MM.1S (cell line): ENCODE measurements around the gene TIFAB.

Experiments
- EZH2 ChIP-seq: fragments of 300-600 bp; sonication (generic); optimal IDR thresholded peaks from 2 replicates; pipeline ENCODE3; 2017; ENCODE audit warnings: low read depth, mild to moderate bottlenecking, antibody characterized with exemption, low read length, mixed read lengths
- EZH2phosphoT487 ChIP-seq: fragments of 300-600 bp; sonication (generic); IDR thresholded peaks from 2 replicates; pipeline ENCODE4 v1.6.1; 2018; ENCODE audit warnings: antibody characterized with exemption, low read length
- TF ChIP-seq, protein P1 (sequence below): fragments of 300-600 bp; sonication (generic); IDR thresholded peaks from 2 replicates; pipeline ENCODE4 v1.5.1; 2016; ENCODE audit warnings: antibody characterized with exemption, low read length, mixed read lengths

DNA sequence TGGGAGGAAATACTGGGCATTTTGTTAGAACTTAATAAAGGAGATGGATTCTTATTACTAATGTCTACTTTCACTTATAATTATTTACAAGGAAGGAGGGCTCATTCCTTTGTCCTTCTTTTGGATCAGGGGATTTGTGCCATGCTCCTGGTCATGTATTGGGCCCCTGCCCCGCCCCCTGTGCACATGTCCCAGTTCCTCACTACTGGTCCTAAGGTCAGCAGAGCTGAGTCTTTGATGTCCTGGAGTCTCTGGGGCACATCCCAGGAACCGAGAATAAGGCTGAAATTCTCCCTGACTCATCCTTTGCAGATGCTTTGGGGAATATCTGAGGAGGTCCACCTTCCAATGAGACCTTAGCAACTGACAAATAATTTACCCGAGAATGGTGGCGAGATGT lies 19.6 kb upstream of the TIFAB start:
- TF ChIP-seq, protein P1, sequence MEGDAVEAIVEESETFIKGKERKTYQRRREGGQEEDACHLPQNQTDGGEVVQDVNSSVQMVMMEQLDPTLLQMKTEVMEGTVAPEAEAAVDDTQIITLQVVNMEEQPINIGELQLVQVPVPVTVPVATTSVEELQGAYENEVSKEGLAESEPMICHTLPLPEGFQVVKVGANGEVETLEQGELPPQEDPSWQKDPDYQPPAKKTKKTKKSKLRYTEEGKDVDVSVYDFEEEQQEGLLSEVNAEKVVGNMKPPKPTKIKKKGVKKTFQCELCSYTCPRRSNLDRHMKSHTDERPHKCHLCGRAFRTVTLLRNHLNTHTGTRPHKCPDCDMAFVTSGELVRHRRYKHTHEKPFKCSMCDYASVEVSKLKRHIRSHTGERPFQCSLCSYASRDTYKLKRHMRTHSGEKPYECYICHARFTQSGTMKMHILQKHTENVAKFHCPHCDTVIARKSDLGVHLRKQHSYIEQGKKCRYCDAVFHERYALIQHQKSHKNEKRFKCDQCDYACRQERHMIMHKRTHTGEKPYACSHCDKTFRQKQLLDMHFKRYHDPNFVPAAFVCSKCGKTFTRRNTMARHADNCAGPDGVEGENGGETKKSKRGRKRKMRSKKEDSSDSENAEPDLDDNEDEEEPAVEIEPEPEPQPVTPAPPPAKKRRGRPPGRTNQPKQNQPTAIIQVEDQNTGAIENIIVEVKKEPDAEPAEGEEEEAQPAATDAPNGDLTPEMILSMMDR: no peak
- TF ChIP-seq EZH2phosphoT487: no peak
- TF ChIP-seq EZH2: no peak
